Tibial nerve (tissue), 3 donors: ENCODE measurements around the gene NSD1.

Source experiments
- CTCF ChIP-seq, 5 experiments: fragments of 200-600 bp in 3 of 5; fragments of 450-650 bp in 2 of 5; sonication (generic) in 3 of 5; IDR thresholded peaks; one replicate each; pipeline ENCODE4 v1.5.1; 2016 to 2019; ENCODE audit warnings: antibody characterized with exemption in 5 of 5, mild to moderate bottlenecking in 3 of 5, moderate library complexity in 2 of 5
- POLR2A ChIP-seq, 2 donors: fragments of 450-650 bp; IDR thresholded peaks; one replicate each; pipeline ENCODE4 v1.6.1; 2017; ENCODE audit warnings: antibody characterized with exemption in 2 of 2, mild to moderate bottlenecking in 2 of 2, moderate library complexity in 2 of 2

GRCh38 chr5:177334781-177335700 is 201.5 kb downstream of the NSD1 start:
- TF ChIP-seq CTCF (IDR thresholded peaks at IDR 0.05) (no peak), POLR2A (IDR thresholded peaks at IDR 0.05) (no peak)
